ENCODE results near the gene FOXS1. TPM values are rescaled to one million over a fixed set of nuclear protein-coding genes. Genes with fewer than 3 reads are reported as not detected.

FOXS1 gene
- total RNA-seq, 2 experiments from 2014 or later = not detected

GRCh38 chr20:31869673-31869941 is 24.2 kb upstream of the FOXS1 start:
- POLR2A ChIA-PET = no interaction called here
- no peak overlapping the region for H3K27ac Mint-ChIP-seq

DNA sequence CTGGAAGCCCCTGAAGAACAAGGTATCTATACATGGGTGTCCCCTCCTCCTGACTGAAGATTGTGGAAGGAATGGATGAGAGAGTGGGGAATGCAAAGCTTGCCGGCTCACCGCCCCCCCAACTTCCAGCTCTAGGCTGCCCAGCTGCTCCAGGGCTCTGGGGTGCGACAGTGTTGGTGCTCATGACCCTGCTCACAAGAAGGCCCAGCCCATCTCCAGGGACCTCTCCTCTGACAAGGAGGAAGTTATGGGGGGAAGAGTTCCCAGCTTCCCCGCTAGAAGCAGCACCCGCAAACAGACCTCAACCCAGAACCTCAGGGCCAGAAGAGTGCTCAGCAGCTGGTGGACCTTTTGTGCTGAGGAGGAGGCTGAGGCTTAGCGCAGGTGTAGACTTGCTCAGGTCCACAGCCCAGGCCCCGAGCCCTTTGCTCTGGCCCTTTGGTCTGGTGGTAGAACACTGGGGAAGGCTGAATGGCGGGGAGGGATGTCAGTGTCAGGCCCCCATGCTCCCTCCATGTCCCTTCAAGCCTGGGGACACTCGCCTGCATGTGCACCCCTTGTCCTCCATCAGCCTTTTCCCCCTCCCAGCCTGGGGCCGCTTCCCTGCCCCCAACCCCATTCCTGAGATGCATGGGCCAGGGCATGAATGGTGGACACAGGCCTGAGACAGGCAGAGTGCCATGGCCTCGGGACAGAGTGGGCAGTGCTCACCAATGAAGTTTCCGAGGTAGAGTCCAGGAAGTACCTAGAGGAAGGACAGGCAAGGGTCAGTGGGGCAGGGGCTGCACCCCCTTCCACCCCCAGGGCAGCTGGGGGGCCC is 23.7 kb upstream of the FOXS1 start:
- Mint-ChIP-seq H3K9me3 (ENCODE audit: insufficient read depth) (no peaks in the 10 kb centered on the region), H3K4me3 (no peak overlapping the region), H3K27me3 (ENCODE audit: low read depth) (peaks cover 47% of the 10 kb centered on the region), H3K27ac (no peak overlapping the region), H3K4me1 (ENCODE audit: low read depth) (peaks cover 14% of the 10 kb centered on the region), H3K36me3 (ENCODE audit: low read depth) (peaks cover 2% of the 10 kb centered on the region)
- POLR2A ChIA-PET = no interaction called here
- no peak for ATAC-seq
- CTCF ChIA-PET = interaction anchor here (1.3 kb wide), 1 partner anchor 17 kb away, joined by 4 read pairs; no protein-coding TSS in a partner anchor
- DNase-seq = no peak

More at GRCh38 chr20:31869673-31869941, 24.2 kb upstream of the FOXS1 start:
- H3K36me3 Mint-ChIP-seq (ENCODE audit: low read depth) = peaks cover 2% of the 10 kb centered on the region
- H3K27me3 Mint-ChIP-seq (ENCODE audit: low read depth) = peaks cover 48% of the 10 kb centered on the region
- DNase-seq (no peak), ATAC-seq (no peak)
- CTCF ChIA-PET = interaction anchor here (1.3 kb wide), 1 partner anchor 17 kb away, joined by 4 read pairs; no protein-coding TSS in a partner anchor
- no peaks in the 10 kb centered on the region for H3K9me3 Mint-ChIP-seq (ENCODE audit: insufficient read depth)
- peak overlapping the region; percentile 49 for H3K4me3 Mint-ChIP-seq
- H3K4me1 Mint-ChIP-seq (ENCODE audit: low read depth) = peaks cover 14% of the 10 kb centered on the region

DNA sequence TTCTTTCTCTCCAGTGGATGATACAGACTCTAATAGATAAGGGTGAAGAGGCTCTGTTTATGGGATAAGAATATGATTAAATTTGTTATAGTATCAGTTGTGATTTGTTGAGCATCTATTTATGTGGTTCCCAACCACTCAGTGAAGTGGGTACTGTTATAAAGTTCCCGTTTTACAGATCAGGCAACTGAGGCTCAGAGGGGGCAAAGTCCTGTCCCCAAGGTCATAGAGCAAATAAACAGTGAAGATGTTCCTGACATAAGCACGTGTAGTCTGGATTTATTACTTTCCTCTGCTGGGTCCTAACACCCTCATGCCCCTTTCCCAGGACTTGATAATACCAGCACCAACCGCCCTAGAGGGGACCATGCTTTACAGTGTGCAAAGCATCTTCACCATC is 20.8 kb upstream of the FOXS1 start:
- peaks cover 39% of the 10 kb centered on the region for H3K27me3 Mint-ChIP-seq (ENCODE audit: low read depth)
- H3K9me3 Mint-ChIP-seq (ENCODE audit: insufficient read depth) = no peaks in the 10 kb centered on the region
- no peak overlapping the region for H3K27ac Mint-ChIP-seq
- DNase-seq (no peak), ATAC-seq (no peak)
- peaks cover 2% of the 10 kb centered on the region for H3K36me3 Mint-ChIP-seq (ENCODE audit: low read depth)
- peaks cover 16% of the 10 kb centered on the region for H3K4me1 Mint-ChIP-seq (ENCODE audit: low read depth)
- no peak overlapping the region for H3K4me3 Mint-ChIP-seq
- ChIA-PET CTCF (no interaction called here), POLR2A (no interaction called here)

DNA sequence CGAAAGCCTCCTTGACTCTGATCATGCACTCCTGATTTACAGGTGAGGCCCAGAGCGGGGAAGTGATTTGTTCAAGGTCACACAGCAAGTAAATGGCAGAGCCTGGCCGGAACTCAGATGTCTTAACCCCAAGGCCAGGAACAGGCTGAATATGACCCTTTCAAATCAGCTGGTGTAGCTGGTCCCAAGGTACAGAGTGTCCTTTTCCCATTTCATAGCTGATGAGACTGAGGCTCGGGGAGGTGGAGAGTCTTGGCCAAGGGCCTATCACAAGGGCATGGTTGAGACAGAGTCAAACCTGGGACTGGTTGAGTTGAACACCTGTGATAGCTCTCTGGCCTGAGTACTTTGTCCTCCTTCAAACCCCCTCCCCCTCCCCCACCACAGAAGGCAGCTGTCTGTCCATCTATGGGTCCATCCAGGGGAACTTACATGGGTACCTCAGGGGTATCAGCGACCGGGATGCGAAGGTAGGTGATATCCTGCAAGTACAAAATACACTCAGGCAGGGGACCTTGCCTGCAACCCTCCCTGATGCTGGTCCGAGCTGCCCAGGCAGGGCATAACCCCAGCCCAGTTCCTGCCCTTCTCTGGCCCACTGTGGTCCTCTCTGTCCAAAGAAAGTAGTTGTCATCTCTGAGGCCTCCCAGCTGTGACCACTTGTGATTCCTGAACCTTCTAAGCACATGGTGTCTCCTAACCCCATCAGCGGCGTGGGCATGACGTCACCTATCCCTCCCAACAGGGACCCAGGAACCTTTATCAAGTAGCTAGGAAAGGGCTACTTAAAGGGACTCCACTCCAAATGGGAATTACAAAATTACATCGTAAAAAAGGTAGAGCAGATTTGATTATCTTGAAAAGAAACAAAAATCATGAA is 19.4 kb upstream of the FOXS1 start:
- Mint-ChIP-seq H3K27me3 (ENCODE audit: low read depth) (peaks cover 40% of the 10 kb centered on the region), H3K27ac (no peak overlapping the region), H3K4me1 (ENCODE audit: low read depth) (peaks cover 13% of the 10 kb centered on the region), H3K9me3 (ENCODE audit: insufficient read depth) (no peaks in the 10 kb centered on the region), H3K4me3 (no peak overlapping the region), H3K36me3 (ENCODE audit: low read depth) (peaks cover under 1% of the 10 kb centered on the region)
- DNase-seq (no peak), ATAC-seq (no peak)
- ChIA-PET CTCF (interaction anchor here (0.8 to 4.5 kb wide), 3 partner anchors 13 to 164 kb away, joined by 3 to 17 read pairs (median 4); no protein-coding TSS in a partner anchor), POLR2A (no interaction called here)

DNA sequence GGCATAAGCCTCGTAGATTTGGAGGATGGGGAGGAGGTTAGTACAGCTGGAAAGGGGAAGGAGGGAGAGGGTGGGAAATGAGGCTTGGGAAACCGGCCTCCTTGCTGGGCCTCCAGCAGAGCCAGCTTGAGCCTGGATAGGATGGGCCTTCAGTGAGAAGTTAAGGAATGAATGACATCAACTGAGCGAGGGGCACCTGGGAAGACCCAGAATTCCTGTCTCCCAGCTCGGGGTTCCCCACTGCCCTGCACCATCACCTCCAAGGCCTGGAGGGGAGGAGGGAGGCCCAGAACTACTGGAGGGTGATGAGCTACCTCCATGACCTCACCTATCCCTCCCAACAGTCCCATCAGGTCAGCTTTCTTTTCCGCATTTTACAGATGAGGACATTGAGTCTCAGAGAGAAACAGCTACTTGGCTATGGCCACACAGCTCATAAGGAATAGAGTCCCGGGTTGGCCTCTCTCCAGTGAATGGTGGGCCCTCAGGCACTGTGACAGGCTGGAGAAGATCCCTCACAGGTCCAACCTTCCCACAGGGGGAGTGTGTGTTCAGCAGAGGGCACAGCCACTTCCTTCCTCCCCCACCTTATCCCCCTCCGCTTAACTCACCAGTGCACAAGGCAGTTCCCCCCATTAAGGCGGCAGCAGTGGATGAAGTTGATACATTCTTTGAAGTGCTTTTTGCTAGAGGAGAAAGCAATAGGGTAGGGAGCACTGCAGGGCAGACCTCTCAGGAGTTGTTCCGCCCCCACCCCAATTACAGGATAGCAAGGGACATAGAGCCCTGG is 18.1 kb upstream of the FOXS1 start:
- Mint-ChIP-seq H3K9me3 (ENCODE audit: insufficient read depth) (no peaks in the 10 kb centered on the region), H3K27me3 (ENCODE audit: low read depth) (peaks cover 30% of the 10 kb centered on the region), H3K27ac (no peak overlapping the region), H3K36me3 (ENCODE audit: low read depth) (no peaks in the 10 kb centered on the region), H3K4me3 (no peak overlapping the region), H3K4me1 (ENCODE audit: low read depth) (peaks cover 14% of the 10 kb centered on the region)
- ATAC-seq (no peak), DNase-seq (no peak)
- CTCF ChIA-PET = interaction anchor here (2.5 to 4.5 kb wide), 2 partner anchors 11 to 88 kb away, joined by 11 to 17 read pairs; partner anchors contain the start of gene PDRG1
- POLR2A ChIA-PET = no interaction called here

- peaks cover 29% of the 10 kb centered on the region for H3K27me3 Mint-ChIP-seq (ENCODE audit: low read depth)
- POLR2A ChIA-PET = no interaction called here
- no peak overlapping the region for H3K27ac Mint-ChIP-seq
- no peaks in the 10 kb centered on the region for H3K36me3 Mint-ChIP-seq (ENCODE audit: low read depth)
- H3K9me3 Mint-ChIP-seq (ENCODE audit: insufficient read depth) = no peaks in the 10 kb centered on the region
- ATAC-seq (no peak), DNase-seq (no peak)
- peaks cover 22% of the 10 kb centered on the region for H3K4me1 Mint-ChIP-seq (ENCODE audit: low read depth)
- CTCF ChIA-PET = interaction anchor here (0.7 to 4.5 kb wide), 3 partner anchors 9 to 89 kb away, joined by 3 to 17 read pairs (median 11); partner anchors contain the start of gene PDRG1
- H3K4me3 Mint-ChIP-seq = no peak overlapping the region
Measured at GRCh38 chr20:31862506-31862905, 17.1 kb upstream of the FOXS1 start.

DNA sequence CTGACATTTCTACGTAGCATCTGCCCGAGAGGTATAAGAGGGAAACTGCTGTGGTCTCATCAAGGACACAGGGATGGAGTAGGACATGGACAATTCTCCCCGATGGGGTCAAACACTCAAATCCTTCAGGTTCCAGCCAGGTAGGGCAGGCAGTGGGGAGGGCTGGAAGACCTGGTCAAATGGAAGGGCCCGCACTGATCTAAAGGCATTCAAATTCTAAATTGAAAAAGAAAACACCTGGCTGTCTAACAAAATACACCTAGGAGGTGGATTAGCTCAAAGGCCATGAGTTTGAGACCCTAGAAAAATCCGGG is 16.7 kb upstream of the FOXS1 start:
- H3K27ac Mint-ChIP-seq = no peak overlapping the region
- peak overlapping the region; percentile 21 for H3K4me3 Mint-ChIP-seq
- ATAC-seq = no peak
- DNase-seq = no peak
- H3K36me3 Mint-ChIP-seq (ENCODE audit: low read depth) = no peaks in the 10 kb centered on the region
- no peaks in the 10 kb centered on the region for H3K9me3 Mint-ChIP-seq (ENCODE audit: insufficient read depth)
- peaks cover 30% of the 10 kb centered on the region for H3K27me3 Mint-ChIP-seq (ENCODE audit: low read depth)
- peaks cover 23% of the 10 kb centered on the region for H3K4me1 Mint-ChIP-seq (ENCODE audit: low read depth)
- ChIA-PET POLR2A (no interaction called here), CTCF (interaction anchor here (0.7 to 4.5 kb wide), 4 partner anchors 9 to 156 kb away, joined by 3 to 17 read pairs (median 7); partner anchors contain the start of gene PDRG1)

DNA sequence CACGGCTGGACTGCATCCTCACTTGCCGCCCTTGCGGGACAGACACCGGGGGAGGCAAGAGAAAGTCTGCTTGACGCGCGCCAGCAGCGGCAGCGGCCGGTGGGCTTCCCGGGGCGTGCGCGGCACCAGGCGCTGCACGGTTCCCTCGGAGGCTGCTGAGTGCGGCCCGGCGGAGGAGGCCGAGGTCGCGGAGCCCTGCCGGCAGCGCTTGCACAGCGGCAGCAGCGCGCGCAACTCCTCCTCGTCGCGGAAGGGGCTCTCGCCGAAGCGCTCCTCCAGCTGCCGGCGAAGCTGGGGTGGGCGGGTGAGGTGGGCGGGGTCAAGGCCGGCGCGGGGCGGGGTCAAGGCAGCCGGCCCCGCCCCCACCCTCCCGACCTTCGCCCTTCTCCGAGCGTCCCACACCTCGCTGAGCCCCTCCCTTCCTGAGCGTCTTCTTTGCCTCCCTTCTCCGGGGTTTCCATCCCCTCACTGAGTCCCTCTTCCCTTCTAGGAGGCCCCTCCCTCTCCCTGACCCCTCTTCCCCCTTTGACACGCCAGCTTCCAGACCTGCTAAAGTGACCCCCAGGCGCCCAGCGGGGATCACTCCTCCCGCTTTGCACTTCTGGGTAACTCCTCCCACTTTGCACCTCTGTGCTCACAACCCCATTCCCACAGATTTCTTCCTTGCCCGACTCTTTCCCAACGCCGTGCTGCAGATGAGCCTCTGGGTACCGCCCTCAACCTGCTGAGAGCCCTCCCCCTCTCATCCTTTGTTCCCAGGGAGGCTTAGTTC is 16.2 kb upstream of the FOXS1 start:
- Mint-ChIP-seq H3K9me3 (ENCODE audit: insufficient read depth) (no peaks in the 10 kb centered on the region), H3K4me1 (ENCODE audit: low read depth) (peaks cover 23% of the 10 kb centered on the region), H3K27ac (no peak overlapping the region), H3K36me3 (ENCODE audit: low read depth) (no peaks in the 10 kb centered on the region), H3K27me3 (ENCODE audit: low read depth) (peaks cover 28% of the 10 kb centered on the region), H3K4me3 (peak overlapping the region; percentile 21)
- POLR2A ChIA-PET = no interaction called here
- CTCF ChIA-PET = interaction anchor here (0.7 to 4.5 kb wide), 3 partner anchors 9 to 156 kb away, joined by 3 to 17 read pairs (median 11); partner anchors contain the start of gene PDRG1
- ATAC-seq (peak; percentile 93), DNase-seq (peak; percentile 82)

- peak overlapping the region; percentile 26 for H3K4me3 Mint-ChIP-seq
- ChIA-PET CTCF (interaction anchor here (1.5 to 4.5 kb wide), 3 partner anchors 9 to 91 kb away, joined by 5 to 17 read pairs (median 11); partner anchors contain the start of gene PDRG1), POLR2A (no interaction called here)
- DNase-seq (no peak), ATAC-seq (no peak)
- no peaks in the 10 kb centered on the region for H3K36me3 Mint-ChIP-seq (ENCODE audit: low read depth)
- no peak overlapping the region for H3K27ac Mint-ChIP-seq
- peaks cover 23% of the 10 kb centered on the region for H3K4me1 Mint-ChIP-seq (ENCODE audit: low read depth)
- peaks cover 28% of the 10 kb centered on the region for H3K27me3 Mint-ChIP-seq (ENCODE audit: low read depth)
- H3K9me3 Mint-ChIP-seq (ENCODE audit: insufficient read depth) = no peaks in the 10 kb centered on the region
Measured at GRCh38 chr20:31861135-31861384, 15.7 kb upstream of the FOXS1 start.

GRCh38 chr20:31860390-31861134 is 15.2 kb upstream of the FOXS1 start:
- POLR2A ChIA-PET = interaction anchor here (1.0 kb wide), 1 partner anchor 13 kb away, joined by 3 read pairs; no protein-coding TSS in a partner anchor
- CTCF ChIA-PET = interaction anchor here (0.9 to 4.5 kb wide), 7 partner anchors 8 to 171 kb away, joined by 3 to 17 read pairs (median 4); partner anchors contain the start of gene PDRG1
- ATAC-seq (no peak), DNase-seq (no peak)
- peak overlapping the region; percentile 26 for H3K4me3 Mint-ChIP-seq
- no peaks in the 10 kb centered on the region for H3K36me3 Mint-ChIP-seq (ENCODE audit: low read depth)
- no peak overlapping the region for H3K27ac Mint-ChIP-seq
- peaks cover 28% of the 10 kb centered on the region for H3K27me3 Mint-ChIP-seq (ENCODE audit: low read depth)
- no peaks in the 10 kb centered on the region for H3K9me3 Mint-ChIP-seq (ENCODE audit: insufficient read depth)
- peaks cover 23% of the 10 kb centered on the region for H3K4me1 Mint-ChIP-seq (ENCODE audit: low read depth)
